GM12801 (cell line): ENCODE results near the gene ARHGAP15.

Source experiments
- TF ChIP-seq, protein P1 (sequence below): IDR thresholded peaks from one replicate; pipeline ENCODE4 v1.5.1; 2011; ENCODE audit warnings: control low read depth; ENCODE audit not compliant: insufficient read length; ENCODE audit errors: extremely low read depth

Gene ARHGAP15

GRCh38 chr2:143572421-143572820 is 443.2 kb downstream of the ARHGAP15 start:
- TF ChIP-seq, protein P1, sequence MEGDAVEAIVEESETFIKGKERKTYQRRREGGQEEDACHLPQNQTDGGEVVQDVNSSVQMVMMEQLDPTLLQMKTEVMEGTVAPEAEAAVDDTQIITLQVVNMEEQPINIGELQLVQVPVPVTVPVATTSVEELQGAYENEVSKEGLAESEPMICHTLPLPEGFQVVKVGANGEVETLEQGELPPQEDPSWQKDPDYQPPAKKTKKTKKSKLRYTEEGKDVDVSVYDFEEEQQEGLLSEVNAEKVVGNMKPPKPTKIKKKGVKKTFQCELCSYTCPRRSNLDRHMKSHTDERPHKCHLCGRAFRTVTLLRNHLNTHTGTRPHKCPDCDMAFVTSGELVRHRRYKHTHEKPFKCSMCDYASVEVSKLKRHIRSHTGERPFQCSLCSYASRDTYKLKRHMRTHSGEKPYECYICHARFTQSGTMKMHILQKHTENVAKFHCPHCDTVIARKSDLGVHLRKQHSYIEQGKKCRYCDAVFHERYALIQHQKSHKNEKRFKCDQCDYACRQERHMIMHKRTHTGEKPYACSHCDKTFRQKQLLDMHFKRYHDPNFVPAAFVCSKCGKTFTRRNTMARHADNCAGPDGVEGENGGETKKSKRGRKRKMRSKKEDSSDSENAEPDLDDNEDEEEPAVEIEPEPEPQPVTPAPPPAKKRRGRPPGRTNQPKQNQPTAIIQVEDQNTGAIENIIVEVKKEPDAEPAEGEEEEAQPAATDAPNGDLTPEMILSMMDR = no peak

GRCh38 chr2:143574069-143574468 is 444.9 kb downstream of the ARHGAP15 start:
- TF ChIP-seq, protein P1 = no peak

GRCh38 chr2:143575340-143575739 is 446.1 kb downstream of the ARHGAP15 start:
- TF ChIP-seq, protein P1 = no peak

DNA sequence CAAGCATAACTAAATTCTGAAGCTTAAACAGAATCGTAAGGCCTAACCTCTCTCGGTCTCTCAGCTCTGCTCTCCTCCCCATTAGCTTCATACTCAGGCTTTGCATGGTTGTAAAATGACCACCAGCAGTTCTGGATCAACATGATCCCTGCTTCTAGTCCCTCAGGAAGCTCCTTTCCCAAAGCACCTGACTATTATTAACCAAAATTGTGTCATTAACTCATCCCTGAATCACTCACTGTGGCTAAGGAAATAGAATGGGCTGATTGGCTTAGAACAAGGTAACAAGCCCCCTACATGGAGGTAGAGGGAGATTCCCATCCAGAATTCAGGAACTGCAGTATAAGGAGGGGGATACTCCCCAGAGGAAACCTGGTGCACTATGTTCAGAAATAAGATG is 448.3 kb downstream of the ARHGAP15 start:
- TF ChIP-seq, protein P1 = no peak

DNA sequence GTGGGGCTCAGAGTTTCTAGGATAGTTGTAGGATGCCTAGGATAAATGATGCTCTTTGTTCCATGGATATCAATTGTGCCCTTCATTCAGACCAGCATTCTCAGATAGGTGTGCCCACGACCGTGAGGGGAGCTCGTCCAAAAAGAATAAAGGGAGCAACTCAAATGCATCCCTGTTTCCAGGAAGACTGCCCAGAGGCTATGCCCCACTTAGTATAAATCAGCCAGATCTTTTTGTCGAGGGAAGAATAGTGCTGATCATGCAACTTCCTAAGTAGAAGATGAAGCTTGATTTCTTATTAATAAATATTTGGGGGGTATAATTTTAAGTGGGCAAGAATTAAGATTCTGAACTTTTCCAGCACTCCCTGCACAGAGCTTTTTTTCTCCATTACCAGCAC is 450.2 kb downstream of the ARHGAP15 start:
- TF ChIP-seq, protein P1 = no peak

- TF ChIP-seq, protein P1 = no peak
These were observed 451.9 kb downstream of the ARHGAP15 start for GRCh38 chr2:143581134-143581533.

GRCh38 chr2:143582046-143582747 is 453.0 kb downstream of the ARHGAP15 start:
- TF ChIP-seq, protein P1 = no peak
